ENCODE data around the gene KPNB1. TPM values are rescaled to one million over a fixed set of nuclear protein-coding genes. Genes with fewer than 3 reads are reported as not detected.
"Not testable (repeated sequence)": the region's sequence is repeated elsewhere in the genome, so short reads cannot be mapped to it uniquely, and the experiment has no call there.

The KPNB1 gene
- total RNA-seq, 2 experiments from 2014 or later, result 589 to 605 TPM

- no peak for DNase-seq
- intact Hi-C loops (cut with micrococcal nuclease), result no loop called here
- Mint-ChIP-seq H3K4me3 (no peak overlapping the region), H3K36me3 (ENCODE audit: low read depth) (peaks cover 79% of the 10 kb centered on the region), H3K27ac (no peak overlapping the region), H3K27me3 (no peaks in the 10 kb centered on the region), H3K9me3 (no peaks in the 10 kb centered on the region), H3K4me1 (ENCODE audit: low read depth) (peaks cover 32% of the 10 kb centered on the region)
- ChIA-PET POLR2A (interaction anchor here (0.7 to 26.8 kb wide), 7 partner anchors 8 to 70 kb away, joined by 3 to 583 read pairs (median 3); partner anchors contain the start of gene KPNB1), CTCF (interaction anchor here (0.8 to 7.8 kb wide), 6 partner anchors 11 to 125 kb away, joined by 3 to 90 read pairs (median 3); no protein-coding TSS in a partner anchor)
- ATAC-seq, result no peak
- no peak for TF ChIP-seq CTCF (IDR thresholded peaks at IDR 0.05)
Observed at GRCh38 chr17:47676510-47677165, 26.9 kb downstream of the KPNB1 start.

GRCh38 chr17:47678196-47678595, 28.5 kb downstream of the KPNB1 start:
- intact Hi-C loops (cut with micrococcal nuclease), result no loop called here
- no peaks in the 10 kb centered on the region for H3K9me3 Mint-ChIP-seq
- POLR2A ChIA-PET, result interaction anchor here (1.1 to 26.8 kb wide), 7 partner anchors 10 to 64 kb away, joined by 4 to 583 read pairs (median 6); partner anchors contain the start of gene KPNB1
- H3K27ac Mint-ChIP-seq, result peak overlapping the region; percentile 2
- CTCF ChIA-PET, result interaction anchor here (1.3 to 7.8 kb wide), 7 partner anchors 10 to 124 kb away, joined by 3 to 90 read pairs (median 9); no protein-coding TSS in a partner anchor
- H3K36me3 Mint-ChIP-seq (ENCODE audit: low read depth), result peaks cover 82% of the 10 kb centered on the region
- DNase-seq (no peak), ATAC-seq (no peak)
- peaks cover 36% of the 10 kb centered on the region for H3K4me1 Mint-ChIP-seq (ENCODE audit: low read depth)
- H3K27me3 Mint-ChIP-seq, result no peaks in the 10 kb centered on the region
- TF ChIP-seq CTCF (IDR thresholded peaks at IDR 0.05), result no peak
- H3K4me3 Mint-ChIP-seq, result no peak overlapping the region

GRCh38 chr17:47682138-47682537, 32.4 kb downstream of the KPNB1 start:
- Mint-ChIP-seq H3K27ac (peak overlapping the region; percentile 66), H3K9me3 (no peaks in the 10 kb centered on the region), H3K36me3 (ENCODE audit: low read depth) (peaks cover 76% of the 10 kb centered on the region), H3K4me1 (ENCODE audit: low read depth) (peaks cover 23% of the 10 kb centered on the region), H3K27me3 (no peaks in the 10 kb centered on the region), H3K4me3 (no peak overlapping the region)
- intact Hi-C loops (cut with micrococcal nuclease), result no loop called here
- POLR2A ChIA-PET, result interaction anchor here (0.9 to 26.8 kb wide), 3 partner anchors 11 to 27 kb away, joined by 3 to 583 read pairs (median 6); partner anchors contain the start of gene KPNB1
- TF ChIP-seq CTCF (IDR thresholded peaks at IDR 0.05), result no peak
- CTCF ChIA-PET, result interaction anchor here (1.0 to 7.8 kb wide), 2 partner anchors 18 to 24 kb away, joined by 3 to 90 read pairs; no protein-coding TSS in a partner anchor
- no peak for ATAC-seq
- DNase-seq, result no peak

- H3K9me3 Mint-ChIP-seq; intact Hi-C loops (cut with micrococcal nuclease); H3K27me3 Mint-ChIP-seq; DNase-seq; H3K4me3 Mint-ChIP-seq; ATAC-seq: not testable (repeated sequence)
- Mint-ChIP-seq H3K36me3 (ENCODE audit: low read depth) (peaks cover 71% of the 10 kb centered on the region), H3K27ac (peak overlapping the region; percentile 56), H3K4me1 (ENCODE audit: low read depth) (peaks cover 22% of the 10 kb centered on the region)
- ChIA-PET CTCF (interaction anchor here (1.0 to 7.8 kb wide), 2 partner anchors 19 to 24 kb away, joined by 3 to 90 read pairs; no protein-coding TSS in a partner anchor), POLR2A (interaction anchor here (0.6 to 26.8 kb wide), 5 partner anchors 10 to 218 kb away, joined by 3 to 583 read pairs (median 5); partner anchors contain the start of gene KPNB1)
Observed at GRCh38 chr17:47682727-47683126, 33.0 kb downstream of the KPNB1 start.

- Mint-ChIP-seq H3K4me1 (ENCODE audit: low read depth) (peaks cover 18% of the 10 kb centered on the region), H3K4me3 (no peak overlapping the region), H3K27me3 (no peaks in the 10 kb centered on the region), H3K27ac (no peak overlapping the region), H3K36me3 (ENCODE audit: low read depth) (peaks cover 67% of the 10 kb centered on the region), H3K9me3 (no peaks in the 10 kb centered on the region)
- no peak for DNase-seq
- intact Hi-C loops (cut with micrococcal nuclease), result no loop called here
- POLR2A ChIA-PET, result interaction anchor here (0.6 to 1.5 kb wide), 9 partner anchors 11 to 135 kb away, joined by 3 to 6 read pairs (median 3); no protein-coding TSS in a partner anchor
- no peak for TF ChIP-seq CTCF (IDR thresholded peaks at IDR 0.05)
- CTCF ChIA-PET, result interaction anchor here (0.7 to 1.7 kb wide), 4 partner anchors 9 to 58 kb away, joined by 3 to 7 read pairs (median 3); no protein-coding TSS in a partner anchor
- no peak for ATAC-seq
Observed at GRCh38 chr17:47684025-47684424, 34.3 kb downstream of the KPNB1 start.
